IMR-90 (cell line): ENCODE results near the gene MAPRE2. TPM values are rescaled to one million over a fixed set of nuclear protein-coding genes. Genes with fewer than 3 reads are reported as not detected.

ENCODE experiments used
- ATAC-seq: fragments of 200-7000 bp; cut with Tn5 transposase; 2 replicates; pipeline ENCODE4 v1.9.1; 2020; ENCODE audit warnings: low read depth, mild to moderate bottlenecking, moderate library complexity
- BruUV-seq: library from RNA; stranded (reverse); fragments of 400-500 nt; replicated peaks from 2 replicates; lab custom pipeline; 2021; lab: Mats Ljungman, UMichigan
- CTCF ChIA-PET: fragments of 300-600 bp; formaldehyde crosslinking; extraction: SDS; loops from one replicate; lab custom pipeline; 2021; ENCODE audit warnings: antibody characterized with exemption; lab: Yijun Ruan, JAX
- POLR2A ChIA-PET: fragments of 300-600 bp; sonication (Branson Sonifier 250); formaldehyde crosslinking; loops from one replicate; lab custom pipeline; 2022; ENCODE audit warnings: antibody characterized with exemption; ENCODE audit not compliant: unreplicated experiment; lab: Charles Lee
- DNase-seq: peaks from one replicate; pipeline ENCODE4 v3.0.0; 2013
- H2AFZ ChIP-seq: replicated peaks from 2 replicates; pipeline ENCODE3; 2013; ENCODE audit warnings: low read length, mild to moderate bottlenecking; ENCODE audit not compliant: poor library complexity
- H2AK5ac ChIP-seq: 2 replicates; pipeline ENCODE4 v1.6.1; 2013; ENCODE audit warnings: low read depth, low read length, inconsistent platforms
- H2AK9ac ChIP-seq: replicated peaks from 2 replicates; pipeline ENCODE3; 2013; ENCODE audit warnings: mild to moderate bottlenecking, low read depth, low read length, moderate library complexity; ENCODE audit not compliant: poor library complexity
- H2BK120ac ChIP-seq: 2 replicates; pipeline ENCODE4 v1.6.1; 2013; ENCODE audit warnings: low read depth, low read length, inconsistent platforms
- H2BK15ac ChIP-seq: 3 replicates; pipeline ENCODE4 v1.6.1; 2013; ENCODE audit warnings: low read depth, low read length, inconsistent platforms
- H2BK20ac ChIP-seq: 2 replicates; pipeline ENCODE4 v1.6.1; 2013; ENCODE audit warnings: low read depth, mild to moderate bottlenecking, inconsistent platforms, low read length, moderate library complexity
- H2BK5ac ChIP-seq: 2 replicates; pipeline ENCODE4 v1.6.1; 2013; ENCODE audit warnings: mild to moderate bottlenecking, low read depth, low read length, inconsistent platforms; ENCODE audit not compliant: poor library complexity, severe bottlenecking
- H3K14ac ChIP-seq: replicated peaks from 2 replicates; pipeline ENCODE4 v1.6.1; 2013; ENCODE audit warnings: low read depth, low read length, inconsistent platforms
- H3K18ac ChIP-seq: 2 replicates; pipeline ENCODE4 v1.6.1; 2013; ENCODE audit warnings: low read depth, low read length, control low read depth
- H3K23ac ChIP-seq: 2 replicates; pipeline ENCODE4 v1.6.1; 2013; ENCODE audit warnings: low read depth, low read length, inconsistent platforms
- H3K27ac ChIP-seq: 2 replicates; pipeline ENCODE4 v1.5.1; 2013; ENCODE audit warnings: mild to moderate bottlenecking, control low read depth, low read length; ENCODE audit not compliant: insufficient read depth
- H3K27me3 ChIP-seq: 2 replicates; pipeline ENCODE4 v1.6.1; 2013; ENCODE audit warnings: low read length; ENCODE audit not compliant: control insufficient read depth, insufficient read depth
- H3K36me3 ChIP-seq: 2 replicates; pipeline ENCODE4 v1.6.1; 2013; ENCODE audit warnings: low read length, mixed read lengths; ENCODE audit not compliant: control insufficient read depth, insufficient read depth
- H3K4ac ChIP-seq: 2 replicates; pipeline ENCODE4 v1.6.1; 2013; ENCODE audit warnings: low read depth, low read length, inconsistent platforms
- H3K4me1 ChIP-seq: 2 replicates; pipeline ENCODE4 v1.6.1; 2013; ENCODE audit warnings: low read length, mixed read lengths; ENCODE audit not compliant: control insufficient read depth, insufficient read depth
- H3K4me2 ChIP-seq: 2 replicates; pipeline ENCODE4 v1.6.1; 2013; ENCODE audit warnings: low read depth, mild to moderate bottlenecking, control low read depth, low read length, moderate library complexity
- H3K4me3 ChIP-seq: 2 replicates; pipeline ENCODE4 v1.5.1; 2013; ENCODE audit warnings: low read depth, mild to moderate bottlenecking, control low read depth, low read length, moderate library complexity; ENCODE audit not compliant: insufficient read depth
- H3K56ac ChIP-seq: 2 replicates; pipeline ENCODE4 v1.6.1; 2013; ENCODE audit warnings: low read length, inconsistent platforms; ENCODE audit not compliant: insufficient read depth; ENCODE audit errors: extremely low read depth
- H3K79me1 ChIP-seq, 2 experiments: 2 replicates each; pipeline ENCODE4 v1.6.1; 2013; ENCODE audit warnings: low read length in 2 of 2, inconsistent platforms in 1 of 2, low read depth in 1 of 2
- H3K9ac ChIP-seq: 2 replicates; pipeline ENCODE4 v1.6.1; 2013; ENCODE audit warnings: low read depth, low read length, control low read depth
- H3K9me1 ChIP-seq: 2 replicates; pipeline ENCODE4 v1.6.1; 2013; ENCODE audit warnings: low read length, inconsistent platforms; ENCODE audit not compliant: insufficient read depth
- H3K9me3 ChIP-seq: 2 replicates; pipeline ENCODE4 v1.6.1; 2013; ENCODE audit warnings: low read length; ENCODE audit not compliant: control insufficient read depth, insufficient read depth
- H4K20me1 ChIP-seq: 2 replicates; pipeline ENCODE4 v1.6.1; 2013; ENCODE audit warnings: low read length, inconsistent platforms; ENCODE audit not compliant: insufficient read depth
- H4K5ac ChIP-seq: 2 replicates; pipeline ENCODE4 v1.6.1; 2013; ENCODE audit warnings: mild to moderate bottlenecking, low read depth, low read length, control low read depth
- H4K8ac ChIP-seq, 2 experiments: 2 replicates each; pipeline ENCODE4 v1.6.1; 2013; ENCODE audit warnings: low read depth in 2 of 2, low read length in 2 of 2, control low read depth in 1 of 2, inconsistent platforms in 1 of 2
- H4K91ac ChIP-seq: 2 replicates; pipeline ENCODE4 v1.6.1; 2013; ENCODE audit warnings: low read depth, low read length, inconsistent platforms; ENCODE audit not compliant: insufficient read depth
- POLR2A ChIP-seq: IDR thresholded peaks from 2 replicates; pipeline ENCODE4 v1.6.1; 2012; ENCODE audit warnings: mild to moderate bottlenecking, low read depth, low read length
- RFX5 ChIP-seq: IDR thresholded peaks from 2 replicates; pipeline ENCODE4 v1.8.0; 2012; ENCODE audit warnings: low read depth, mild to moderate bottlenecking, low read length, moderate library complexity
- USF2 ChIP-seq: fragments of 150-350 bp; IDR thresholded peaks from 2 replicates; pipeline ENCODE4 v1.6.1; 2017; ENCODE audit warnings: mild to moderate bottlenecking, antibody characterized with exemption, low read length, low read depth
- WGBS, 2 experiments: methylation state at CpG; one replicate each; pipeline versions ENCODE4 v1.1.5 to v1.1.7; 2013; ENCODE audit warnings: missing lambda C conversion rate in 2 of 2; ENCODE audit not compliant: insufficient read length in 1 of 2; ENCODE audit errors: extremely low coverage in 2 of 2; 5-methylcytosine and 5-hydroxymethylcytosine counted together
- dilution Hi-C: fragments of 300-500 bp; cut with HindIII; formaldehyde crosslinking; loops from one replicate; pipeline ENCODE4 v1.14.3; 2018; ENCODE audit warnings: low sequenced_read_pairs; ENCODE audit not compliant: unreplicated experiment
- in situ Hi-C: fragments of 300-500 bp; cut with MboI; formaldehyde crosslinking; loops from 3 replicates; pipeline ENCODE4 v1.14.3; 2019; ENCODE audit warnings: low sequenced_read_pairs, inconsistent platforms, mixed read lengths
- intact Hi-C: fragments of 100-400 bp; cut with micrococcal nuclease; formaldehyde crosslinking; loops from 2 replicates; pipeline ENCODE4 v1.10.0; 2022
- polyA plus RNA-seq, 3 experiments: library from polyadenylated mRNA; depleted of rRNA; stranded (reverse); fragments of >200 nt; gene quantifications; 2 replicates each; pipeline ENCODE4 v1.2.3, GENCODE V29; 2012; ENCODE audit warnings: low replicate concordance in 1 of 3
- total RNA-seq: library from RNA; depleted of rRNA; stranded (reverse); fragments of >200 nt; gene quantifications from 2 replicates; pipeline ENCODE4 v1.2.3, GENCODE V29; 2012
- TF ChIP-seq, protein P1 (sequence below): fragments of 150-350 bp; IDR thresholded peaks from 2 replicates; pipeline ENCODE4 v1.6.1; 2016; ENCODE audit warnings: low read depth, mild to moderate bottlenecking, low read length, moderate library complexity, borderline replicate concordance

MAPRE2 gene
- total and polyA plus RNA-seq, 2 of the 4 experiments (the other 2 are of a cell fraction), result 19.6 to 23.8 TPM

DNA sequence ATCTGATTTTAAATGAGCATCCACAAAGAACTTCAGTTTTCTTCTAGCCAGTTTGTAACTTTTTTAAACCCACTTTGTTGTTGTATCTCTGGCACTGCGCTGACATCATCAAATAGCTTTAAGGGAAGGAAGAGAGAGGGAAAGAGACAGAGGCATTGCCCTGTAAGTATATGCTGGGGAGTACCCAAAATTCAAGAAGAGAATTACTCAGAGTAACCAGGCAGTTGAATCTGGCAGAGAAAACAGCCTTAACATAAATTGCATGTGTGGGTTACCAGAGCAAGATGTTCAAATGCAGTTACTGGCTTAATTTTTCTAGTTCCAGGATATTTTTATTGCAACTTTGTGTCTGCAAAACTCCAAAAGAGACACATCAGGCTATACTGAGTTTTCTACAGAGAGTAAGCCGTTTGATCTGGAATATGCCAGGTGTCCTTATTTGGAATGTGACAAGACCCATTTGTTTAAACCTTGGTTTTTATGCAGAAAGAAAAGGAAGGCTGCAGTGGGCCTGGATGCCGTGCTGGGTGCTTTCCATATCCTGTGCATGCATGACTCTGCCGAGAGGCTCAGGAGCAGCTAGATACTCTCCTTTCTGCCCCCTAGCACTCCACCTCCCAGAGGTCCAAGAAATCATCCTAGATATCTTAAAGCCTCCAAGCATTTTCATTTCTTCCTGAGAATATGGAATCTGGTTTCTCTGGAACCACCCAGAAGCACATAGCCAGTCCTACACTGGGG lies 93.7 kb downstream of the MAPRE2 start:
- no TSS peak for BruUV-seq
- Histone ChIP-seq H3K18ac (no peak overlapping the region), H3K9me1 (peaks cover 14% of the 10 kb centered on the region; the same call in 1 of the 2 replicates), H3K9me3 (no peaks in the 10 kb centered on the region), H3K56ac (no peak overlapping the region), H3K79me1 (no peaks in the 10 kb centered on the region), H4K5ac (no peak overlapping the region), H2AFZ (no peak overlapping the region), H2BK20ac (no peak overlapping the region), H3K27ac (no peak overlapping the region), H4K8ac (no peak overlapping the region), H4K91ac (no peak overlapping the region), H3K14ac (no peak overlapping the region), H4K20me1 (no peaks in the 10 kb centered on the region), H3K9ac (no peak overlapping the region), H3K4me1 (no peaks in the 10 kb centered on the region), H2BK15ac (no peak overlapping the region), H3K23ac (no peak overlapping the region), H2BK5ac (no peak overlapping the region), H2AK5ac (no peak overlapping the region), H3K4ac (no peak overlapping the region), H2AK9ac (no peak overlapping the region), H3K4me3 (no peak overlapping the region), H3K36me3 (peaks cover under 1% of the 10 kb centered on the region; the same call in 1 of the 2 replicates), H3K27me3 (no peaks in the 10 kb centered on the region), H2BK120ac (no peak overlapping the region), H3K4me2 (no peak overlapping the region)
- in situ Hi-C loops (no loop called here), intact Hi-C loops (no loop called here), dilution Hi-C loops (no loop called here)
- DNase-seq (no peak), ATAC-seq (no peak)
- ChIA-PET CTCF (interaction anchor here (1.0 kb wide), 1 partner anchor 254 kb away, joined by 4 read pairs; no protein-coding TSS in a partner anchor), POLR2A (no interaction called here)
- no CpG with 5 or more reads among the region's 4 CpGs for WGBS, 2 experiments
- no peak for TF ChIP-seq RFX5
- no peak for TF ChIP-seq USF2
- TF ChIP-seq, protein P1, sequence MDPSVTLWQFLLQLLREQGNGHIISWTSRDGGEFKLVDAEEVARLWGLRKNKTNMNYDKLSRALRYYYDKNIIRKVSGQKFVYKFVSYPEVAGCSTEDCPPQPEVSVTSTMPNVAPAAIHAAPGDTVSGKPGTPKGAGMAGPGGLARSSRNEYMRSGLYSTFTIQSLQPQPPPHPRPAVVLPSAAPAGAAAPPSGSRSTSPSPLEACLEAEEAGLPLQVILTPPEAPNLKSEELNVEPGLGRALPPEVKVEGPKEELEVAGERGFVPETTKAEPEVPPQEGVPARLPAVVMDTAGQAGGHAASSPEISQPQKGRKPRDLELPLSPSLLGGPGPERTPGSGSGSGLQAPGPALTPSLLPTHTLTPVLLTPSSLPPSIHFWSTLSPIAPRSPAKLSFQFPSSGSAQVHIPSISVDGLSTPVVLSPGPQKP, result no peak
- no peak for TF ChIP-seq POLR2A
